ENCODE data around the gene LDHAL6B.

The LDHAL6B gene

GRCh38 chr15:59255680-59256336, 49.2 kb downstream of the LDHAL6B start:
- no peak for DNase-seq

GRCh38 chr15:59256482-59256881, 49.8 kb downstream of the LDHAL6B start:
- no peak for DNase-seq

DNA sequence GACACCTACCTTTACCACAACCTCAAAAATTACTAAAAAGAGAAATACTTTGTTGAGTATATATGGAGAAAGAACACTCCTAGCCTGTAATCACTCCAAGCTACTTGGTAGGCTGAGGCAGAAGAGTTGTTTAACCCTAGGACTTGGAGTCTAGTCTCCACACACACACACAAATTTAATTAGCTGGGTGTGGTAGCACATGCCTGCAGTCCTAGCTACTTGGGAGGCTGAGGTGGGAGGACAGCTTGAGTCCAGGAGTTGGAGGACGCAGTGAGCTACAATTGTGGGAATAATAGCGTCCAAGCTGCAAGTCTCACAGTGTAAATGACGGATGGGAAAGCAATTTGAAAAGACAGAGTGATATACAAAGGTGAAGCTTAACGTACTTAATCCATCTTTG, 50.5 kb downstream of the LDHAL6B start:
- no peak for DNase-seq

All from NCI-H510A (cell line).